GM21825 (cell line): ENCODE data around the gene KIF1A.

Source experiments
- ATAC-seq: cut with Tn5 transposase; IDR thresholded peaks from one replicate; pipeline ENCODE4 v1.9.1; 2021; ENCODE audit warnings: mild to moderate bottlenecking, moderate library complexity; ENCODE audit not compliant: unreplicated experiment

KIF1A gene

DNA sequence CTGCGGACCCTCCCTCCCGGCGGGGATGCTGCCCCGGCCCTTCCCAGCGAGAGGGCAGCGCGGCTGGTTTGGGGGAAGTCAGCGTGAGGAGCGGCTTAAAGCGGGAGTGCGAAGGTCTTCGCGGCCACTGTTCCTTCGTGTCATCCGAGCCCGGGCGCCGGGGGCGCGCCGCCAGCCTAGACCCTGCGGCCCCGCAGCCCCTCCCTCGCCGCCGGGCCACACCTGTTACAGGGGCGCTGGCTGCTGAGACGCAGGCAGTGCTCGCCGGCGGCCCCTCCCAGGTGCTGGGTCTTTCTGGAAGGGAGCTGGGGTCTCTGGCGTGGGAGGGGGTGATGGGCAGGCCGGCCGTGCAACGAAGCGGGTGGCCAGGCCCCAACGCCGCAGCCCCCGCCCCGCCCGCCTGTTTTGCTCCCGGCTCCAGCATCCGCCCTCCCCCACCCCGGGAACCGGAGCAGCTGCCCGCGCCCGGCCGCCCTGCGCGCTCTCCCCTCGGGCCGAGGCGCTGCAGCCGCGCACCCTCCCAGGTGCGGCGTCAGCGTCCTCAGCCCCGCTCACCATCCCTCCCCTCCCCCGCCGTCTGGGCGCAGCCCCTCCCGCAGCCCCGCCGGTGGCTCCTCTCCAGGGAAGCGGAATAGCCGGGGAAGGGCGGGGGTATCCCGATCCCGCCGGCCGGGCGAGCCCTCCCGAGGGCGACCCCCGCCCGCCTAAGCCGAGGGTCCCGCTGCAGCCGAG is 727 bp downstream of the KIF1A start:
- ATAC-seq, result no peak

DNA sequence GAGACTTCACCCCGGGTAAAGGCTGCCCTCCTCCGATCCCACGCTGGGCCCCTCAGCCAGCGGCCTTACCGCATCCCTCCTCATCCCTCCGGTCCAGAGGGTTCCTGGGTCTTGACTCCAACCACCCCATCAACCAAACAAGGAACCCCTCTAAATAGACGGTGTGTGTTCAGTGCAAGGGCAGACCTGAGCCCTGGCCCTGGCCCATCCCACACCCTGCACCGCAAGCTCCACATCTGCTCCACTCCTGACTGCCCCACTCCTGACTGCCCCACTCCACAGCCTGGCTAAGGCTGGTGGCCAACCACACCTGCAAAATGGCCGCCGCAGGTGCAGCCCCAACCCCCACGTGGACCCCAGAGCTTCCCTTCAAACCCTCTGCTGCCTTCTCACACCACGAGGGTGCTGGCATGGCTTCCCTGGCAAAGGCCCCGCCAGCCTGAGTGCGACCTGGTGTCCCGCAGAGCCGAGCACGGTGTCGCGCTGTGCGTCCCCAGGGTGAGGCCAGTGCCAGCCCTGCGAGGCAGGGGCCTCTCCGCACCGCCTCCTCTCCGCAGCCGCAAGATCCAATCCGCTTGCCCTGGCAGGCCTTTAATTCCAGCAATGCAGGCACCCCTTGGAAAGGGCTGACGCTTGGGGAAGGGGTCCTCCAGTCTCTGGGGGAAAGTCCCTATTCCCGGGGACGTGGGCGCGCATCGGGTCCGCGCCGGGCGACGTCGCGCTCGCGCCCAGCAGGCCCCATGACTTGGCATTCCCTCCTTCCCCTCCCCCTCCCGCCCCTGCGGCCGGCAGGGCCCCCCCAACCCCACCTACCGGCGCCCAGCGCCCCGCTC is 1.5 kb downstream of the KIF1A start:
- no peak for ATAC-seq

DNA sequence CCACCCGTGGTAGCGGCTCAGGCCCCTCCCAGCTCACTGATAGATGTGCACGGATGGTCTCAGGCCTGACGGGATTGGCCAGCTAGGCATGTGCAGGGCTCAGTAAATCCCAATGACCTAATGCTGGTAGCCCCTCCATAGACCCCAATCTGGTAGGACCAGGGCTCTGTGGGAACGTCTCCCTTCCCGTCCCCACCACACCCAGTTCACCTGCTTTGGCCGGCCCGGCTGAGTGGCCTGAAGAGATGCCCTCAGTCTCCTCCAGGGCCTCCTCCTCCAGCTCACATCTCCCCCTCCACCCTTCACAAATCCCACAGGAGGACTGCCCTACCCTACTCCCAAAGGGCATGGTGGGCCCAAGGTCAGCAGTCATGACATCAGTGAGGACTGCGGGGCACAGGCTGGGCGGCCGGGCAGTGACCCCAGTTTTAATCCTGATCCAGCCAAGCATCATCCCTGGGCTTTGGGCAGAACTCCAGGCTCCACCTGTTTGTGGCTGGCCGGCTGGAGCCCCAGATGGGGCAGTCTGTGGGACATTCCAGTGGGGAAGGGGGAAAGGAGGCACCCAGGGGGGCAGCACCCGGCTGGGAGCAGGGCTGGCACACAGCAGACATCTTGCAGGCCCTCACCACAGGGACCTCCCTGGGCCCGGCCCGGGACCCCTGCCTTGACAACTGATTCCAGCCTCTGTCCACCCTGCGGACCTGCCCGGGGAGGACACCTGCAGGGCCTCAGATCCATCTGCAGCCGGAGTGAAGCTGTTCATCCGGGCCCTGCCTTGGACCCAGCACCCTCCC is 2.3 kb downstream of the KIF1A start:
- ATAC-seq, result no peak

- no peak for ATAC-seq
These were observed 3.2 kb downstream of the KIF1A start for GRCh38 chr2:240816584-240817495.

DNA sequence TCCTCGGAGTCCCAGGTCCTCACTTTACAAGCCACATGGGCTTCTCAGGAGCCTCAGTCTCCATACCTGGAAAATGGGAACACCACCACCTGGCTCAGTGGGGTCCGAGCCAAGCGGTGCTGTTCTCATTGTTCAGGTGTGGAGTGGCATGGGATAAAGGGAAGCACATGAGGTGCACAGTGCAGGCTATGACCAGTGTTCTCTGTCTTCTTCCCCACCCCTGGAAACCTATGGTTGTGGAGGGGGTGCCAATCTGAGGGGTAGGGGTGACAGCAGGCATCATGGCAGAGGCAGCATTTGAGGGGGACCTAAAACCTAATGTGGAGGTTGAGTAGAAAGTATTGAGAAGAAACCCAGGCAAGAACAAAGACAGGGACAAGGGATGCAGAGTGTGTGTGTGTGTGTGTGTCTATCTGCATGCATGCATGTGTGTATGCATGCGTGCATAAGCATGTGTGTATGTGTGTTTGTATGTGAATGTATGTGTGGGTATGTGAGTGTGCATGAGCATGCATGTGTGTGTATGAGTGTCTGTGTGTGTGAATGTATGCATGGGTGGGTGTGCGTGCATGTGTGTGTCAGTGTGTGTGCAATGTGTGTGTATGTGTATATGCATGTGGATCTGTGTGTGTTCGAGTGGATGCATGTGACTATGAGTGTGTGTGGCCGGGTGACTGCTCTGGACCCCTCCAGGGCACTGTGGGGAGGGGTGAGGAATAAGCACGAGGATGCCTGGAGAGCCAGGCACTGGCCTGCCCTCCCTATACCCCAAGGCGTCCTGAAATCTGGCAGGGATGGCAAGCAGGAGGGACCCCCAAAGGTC is 4.0 kb downstream of the KIF1A start:
- no peak for ATAC-seq

DNA sequence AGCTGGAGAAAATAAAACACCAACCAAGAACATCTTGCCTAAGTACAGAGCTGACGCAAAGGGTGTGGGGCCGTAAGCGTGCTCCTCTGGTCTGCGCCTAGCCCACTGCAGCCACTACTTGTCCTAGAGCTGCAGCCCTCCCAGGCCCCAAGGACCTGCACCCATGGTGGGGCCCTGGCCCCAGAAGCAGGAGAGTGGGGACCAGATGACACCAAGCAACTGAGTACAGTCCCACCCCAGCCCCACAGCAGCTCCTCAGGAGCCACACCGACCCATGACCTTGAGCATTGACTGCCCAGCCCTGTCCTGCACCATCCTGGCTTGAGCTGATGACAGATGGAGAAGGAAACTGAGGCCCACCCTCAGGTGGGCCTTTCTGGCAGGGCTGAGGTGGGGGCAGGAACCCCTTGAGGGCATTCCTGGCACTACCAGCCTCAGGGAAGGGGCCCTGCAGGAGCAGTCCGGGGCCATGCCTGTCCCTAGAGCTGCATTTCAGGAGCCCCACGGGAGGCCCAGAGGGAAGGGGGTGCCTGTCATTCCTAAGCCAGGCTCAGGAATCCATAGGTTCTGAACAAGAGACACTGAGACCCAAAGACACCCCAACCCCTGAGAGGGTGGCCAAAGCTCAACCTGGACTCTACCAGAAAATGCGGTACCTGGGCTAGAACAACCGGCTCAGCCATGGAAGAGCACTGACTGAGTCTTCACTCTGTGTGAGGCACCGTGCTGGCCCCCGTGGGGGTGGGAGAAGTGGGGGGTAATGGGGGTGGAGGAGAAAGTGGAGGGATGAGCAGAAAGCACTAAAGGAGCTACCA is 4.9 kb downstream of the KIF1A start:
- no peak for ATAC-seq

DNA sequence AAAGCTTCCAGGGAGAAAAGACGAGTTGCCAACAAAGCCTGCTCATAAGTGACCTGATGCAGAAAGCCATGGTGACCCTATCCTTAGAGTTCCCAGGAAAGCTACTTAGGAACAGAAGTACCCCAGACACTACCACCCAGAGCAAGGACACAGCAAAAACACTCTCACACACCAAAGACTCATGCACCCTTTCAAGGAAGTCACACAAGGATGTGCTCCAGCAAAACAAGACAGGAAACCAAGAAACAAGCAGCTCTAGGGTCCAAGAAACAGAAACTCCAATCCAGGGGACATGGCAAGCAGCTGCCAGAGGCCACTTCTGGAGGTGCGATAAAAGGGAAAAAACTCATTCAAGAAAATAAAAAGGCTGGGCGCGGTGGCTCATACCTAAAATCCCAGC is 5.7 kb downstream of the KIF1A start:
- ATAC-seq, result no peak

DNA sequence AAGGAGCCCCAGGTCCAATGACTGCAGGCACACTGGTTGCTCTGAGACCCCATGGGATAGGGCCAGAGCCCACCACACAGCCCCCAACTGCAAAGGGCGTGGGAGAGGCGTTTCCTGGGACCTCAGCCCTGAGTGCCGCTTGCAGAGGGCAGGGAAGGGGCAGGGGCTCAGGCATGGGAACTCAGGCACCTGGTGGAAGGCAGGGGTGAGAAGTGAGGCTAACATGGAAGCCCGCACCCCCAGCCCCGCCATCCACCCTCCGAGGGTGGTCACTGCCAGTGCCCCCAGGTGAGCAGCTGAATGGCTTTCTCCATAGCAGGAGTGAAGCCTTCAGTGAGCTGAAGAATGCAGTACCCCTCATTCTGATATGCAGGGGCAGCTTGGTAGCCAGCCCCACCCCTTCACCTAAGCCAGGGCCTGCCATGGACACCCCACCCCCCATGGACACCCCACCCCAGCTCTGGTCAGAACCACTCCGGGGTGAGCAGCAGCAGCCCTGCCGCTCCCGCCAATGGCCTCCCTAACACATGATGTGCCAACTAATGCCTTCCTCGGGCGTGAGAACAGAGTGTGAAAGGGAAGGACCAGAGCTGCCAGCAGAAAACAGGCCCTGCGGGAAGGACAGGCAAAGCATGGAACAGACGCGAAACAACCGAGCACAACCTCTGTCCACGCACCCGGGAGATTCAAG is 6.6 kb downstream of the KIF1A start:
- no peak for ATAC-seq

DNA sequence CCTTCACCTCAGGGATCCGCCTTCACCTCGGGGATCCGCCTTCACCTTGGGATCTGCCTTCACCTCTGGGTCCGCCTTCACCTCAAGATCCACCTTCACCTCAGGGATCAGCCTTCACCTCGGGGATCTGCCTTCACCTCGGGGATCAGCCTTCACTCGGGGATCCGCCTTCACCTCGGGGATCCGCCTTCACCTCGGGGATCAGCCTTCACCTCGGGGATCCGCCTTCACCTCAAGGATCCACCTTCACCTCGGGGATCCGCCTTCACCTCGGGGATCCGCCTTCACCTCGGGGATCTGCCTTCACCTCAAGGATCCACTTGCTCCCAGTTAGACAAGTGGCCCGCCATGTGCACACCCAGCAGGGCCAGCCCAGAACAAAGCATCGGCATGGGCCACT is 7.3 kb downstream of the KIF1A start:
- no peak for ATAC-seq

DNA sequence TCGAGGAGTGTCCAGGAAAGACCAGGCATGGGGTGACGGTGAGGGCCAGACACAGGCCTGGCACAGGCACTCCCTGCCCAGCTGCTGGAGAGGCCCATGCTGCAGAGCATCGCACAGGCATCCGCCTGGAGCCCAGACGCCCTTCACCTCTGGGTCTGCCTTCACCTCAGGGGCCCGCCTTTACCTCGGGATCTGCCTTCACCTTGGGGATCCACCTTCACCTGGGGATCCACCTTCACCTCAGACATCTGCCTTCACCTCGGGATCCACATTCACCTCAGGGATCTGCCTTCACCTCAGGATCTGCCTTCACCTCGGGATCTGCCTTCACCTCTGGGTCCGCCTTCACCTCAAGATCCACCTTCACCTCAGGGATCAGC is 7.7 kb downstream of the KIF1A start:
- no peak for ATAC-seq

GRCh38 chr2:240811346-240812300 is 8.4 kb downstream of the KIF1A start:
- ATAC-seq, result no peak

GRCh38 chr2:240810621-240811020 is 9.4 kb downstream of the KIF1A start:
- ATAC-seq, result no peak

DNA sequence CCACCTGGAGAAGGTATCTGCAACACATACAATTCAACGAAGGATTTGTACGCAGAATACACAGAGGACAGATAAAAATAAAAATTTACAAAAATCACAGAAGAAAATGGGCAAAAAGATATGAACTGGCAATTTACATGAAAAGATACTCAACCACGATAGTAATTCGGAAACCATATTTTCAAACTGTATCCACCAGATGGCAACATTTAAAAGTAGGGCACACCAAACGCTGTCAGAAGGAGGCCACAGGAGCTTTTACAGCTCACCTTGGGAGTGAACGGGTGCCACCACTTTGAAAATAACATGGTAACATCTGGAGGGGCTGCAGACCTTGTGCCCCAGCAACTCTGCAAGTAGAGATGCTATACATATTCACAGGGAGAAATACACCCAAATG is 9.8 kb downstream of the KIF1A start:
- no peak for ATAC-seq

DNA sequence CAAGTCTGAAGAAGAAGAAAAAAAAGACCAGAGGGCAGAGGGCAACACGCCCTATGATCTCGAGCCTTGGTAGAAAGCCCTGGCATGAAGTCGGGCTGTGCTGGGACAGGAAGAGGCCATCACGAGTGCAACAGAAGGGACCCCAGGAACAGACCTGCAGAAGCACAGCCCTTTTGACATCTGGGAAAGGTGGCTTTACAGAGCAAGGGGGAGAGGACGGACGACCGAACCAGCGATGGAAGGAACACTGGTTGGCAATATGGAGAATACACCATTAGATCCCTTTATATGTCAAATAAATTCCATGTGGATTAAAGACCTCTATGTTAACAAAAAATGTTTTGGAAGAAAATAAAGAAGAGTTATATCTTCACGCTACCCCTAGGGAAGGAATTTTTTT is 10.7 kb downstream of the KIF1A start:
- no peak for ATAC-seq

- no peak for ATAC-seq
These were observed 13.6 kb downstream of the KIF1A start for GRCh38 chr2:240806459-240806858.

DNA sequence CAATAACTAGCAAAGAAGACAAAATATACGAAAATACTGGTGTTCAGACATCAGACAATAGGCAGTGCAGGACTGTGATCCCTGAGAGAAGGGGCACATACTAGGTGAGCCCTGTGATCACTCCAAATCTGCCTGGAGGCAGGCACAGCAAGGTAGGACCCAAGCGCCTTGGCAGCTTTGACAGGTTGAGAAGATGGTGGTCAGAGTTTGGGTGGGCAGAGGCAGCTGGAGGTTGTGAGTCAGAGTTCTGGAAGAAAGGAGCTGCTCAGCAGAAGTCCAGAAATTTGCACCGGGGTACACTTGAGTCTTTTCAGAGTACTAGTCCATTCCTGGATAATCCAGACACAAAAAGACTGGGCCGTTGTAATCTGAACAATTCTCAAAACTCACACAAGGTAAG is 14.0 kb downstream of the KIF1A start:
- no peak for ATAC-seq

GRCh38 chr2:240803191-240803590 is 16.8 kb downstream of the KIF1A start:
- ATAC-seq, result no peak
